SK-N-SH treated with all-trans-retinoic acid at 6 μM for 48 hours (cell line): ENCODE measurements around the gene ALPG.
"Not testable (repeated sequence)": the region's sequence is repeated elsewhere in the genome, so short reads cannot be mapped to it uniquely, and the experiment has no call there.

Source experiments
- ATAC-seq: fragments of 200-7000 bp; cut with Tn5 transposase; 3 replicates; pipeline ENCODE4 v1.9.1; 2020; ENCODE audit warnings: mild to moderate bottlenecking, moderate library complexity
- BACH2 ChIP-seq: fragments of 250-450 bp; sonication (Bioruptor Pico); IDR thresholded peaks from 2 replicates; pipeline ENCODE4 v1.9.0; 2021; ENCODE audit warnings: mild to moderate bottlenecking, borderline replicate concordance
- CSRNP3 ChIP-seq: fragments of 250-450 bp; sonication (Bioruptor Pico); IDR thresholded peaks from 2 replicates; pipeline ENCODE4 v1.5.1; 2021; ENCODE audit warnings: mild to moderate bottlenecking, moderate library complexity
- ESRRG ChIP-seq: fragments of 250-450 bp; sonication (Bioruptor Pico); IDR thresholded peaks from 2 replicates; pipeline ENCODE4 v1.6.1; 2021; ENCODE audit warnings: mild to moderate bottlenecking
- ISL1 ChIP-seq: fragments of 250-450 bp; sonication (Bioruptor Pico); IDR thresholded peaks from 2 replicates; pipeline ENCODE4 v2.1.2; 2022; ENCODE audit warnings: mild to moderate bottlenecking, moderate library complexity
- OSR1 ChIP-seq: fragments of 250-450 bp; sonication (Bioruptor Pico); IDR thresholded peaks from 2 replicates; pipeline ENCODE4 v1.8.0; 2022; ENCODE audit warnings: moderate library complexity, mild to moderate bottlenecking, inconsistent platforms
- PATZ1 ChIP-seq: fragments of 250-450 bp; sonication (Bioruptor Pico); IDR thresholded peaks from 2 replicates; pipeline ENCODE4 v1.8.0; 2020; ENCODE audit warnings: mild to moderate bottlenecking, moderate library complexity, borderline replicate concordance
- POU6F1 ChIP-seq: fragments of 250-450 bp; sonication (Bioruptor Pico); IDR thresholded peaks from 2 replicates; pipeline ENCODE4 v1.8.0; 2021; ENCODE audit warnings: low read depth, mild to moderate bottlenecking, moderate library complexity, borderline replicate concordance
- PPARA ChIP-seq: fragments of 250-450 bp; sonication (Bioruptor Pico); IDR thresholded peaks from 2 replicates; pipeline ENCODE4 v1.5.0; 2020; ENCODE audit warnings: mild to moderate bottlenecking, borderline replicate concordance
- RARB ChIP-seq: fragments of 250-450 bp; sonication (Bioruptor Pico); IDR thresholded peaks from 2 replicates; pipeline ENCODE4 v1.8.0; 2021; ENCODE audit warnings: mild to moderate bottlenecking, moderate library complexity
- SNAI2 ChIP-seq: fragments of 250-450 bp; sonication (Bioruptor Pico); IDR thresholded peaks from 2 replicates; pipeline ENCODE4 v1.5.0; 2020; ENCODE audit warnings: mild to moderate bottlenecking, moderate library complexity
- TOX ChIP-seq: fragments of 250-450 bp; sonication (Bioruptor Pico); IDR thresholded peaks from 2 replicates; pipeline ENCODE4 v1.8.0; 2021; ENCODE audit warnings: mild to moderate bottlenecking, moderate library complexity, borderline replicate concordance
- ZNF70 ChIP-seq: fragments of 450-650 bp; formaldehyde crosslinking; IDR thresholded peaks from 2 replicates; pipeline ENCODE4 v1.5.0; 2020; ENCODE audit warnings: mild to moderate bottlenecking, moderate library complexity
- ZNF8 ChIP-seq: fragments of 450-650 bp; formaldehyde crosslinking; IDR thresholded peaks from 2 replicates; pipeline ENCODE4 v1.5.0; 2020; ENCODE audit warnings: mild to moderate bottlenecking, moderate library complexity
- TF ChIP-seq, protein P1 (sequence below): fragments of 250-450 bp; sonication (Bioruptor Pico); IDR thresholded peaks from 2 replicates; pipeline ENCODE4 v1.5.1; 2020; ENCODE audit warnings: low read depth, mild to moderate bottlenecking, moderate library complexity
- TF ChIP-seq, protein P2 (sequence below): fragments of 250-450 bp; sonication (Bioruptor Pico); IDR thresholded peaks from 2 replicates; pipeline ENCODE4 v1.5.0; 2020; ENCODE audit warnings: mild to moderate bottlenecking, moderate library complexity

The ALPG gene

DNA sequence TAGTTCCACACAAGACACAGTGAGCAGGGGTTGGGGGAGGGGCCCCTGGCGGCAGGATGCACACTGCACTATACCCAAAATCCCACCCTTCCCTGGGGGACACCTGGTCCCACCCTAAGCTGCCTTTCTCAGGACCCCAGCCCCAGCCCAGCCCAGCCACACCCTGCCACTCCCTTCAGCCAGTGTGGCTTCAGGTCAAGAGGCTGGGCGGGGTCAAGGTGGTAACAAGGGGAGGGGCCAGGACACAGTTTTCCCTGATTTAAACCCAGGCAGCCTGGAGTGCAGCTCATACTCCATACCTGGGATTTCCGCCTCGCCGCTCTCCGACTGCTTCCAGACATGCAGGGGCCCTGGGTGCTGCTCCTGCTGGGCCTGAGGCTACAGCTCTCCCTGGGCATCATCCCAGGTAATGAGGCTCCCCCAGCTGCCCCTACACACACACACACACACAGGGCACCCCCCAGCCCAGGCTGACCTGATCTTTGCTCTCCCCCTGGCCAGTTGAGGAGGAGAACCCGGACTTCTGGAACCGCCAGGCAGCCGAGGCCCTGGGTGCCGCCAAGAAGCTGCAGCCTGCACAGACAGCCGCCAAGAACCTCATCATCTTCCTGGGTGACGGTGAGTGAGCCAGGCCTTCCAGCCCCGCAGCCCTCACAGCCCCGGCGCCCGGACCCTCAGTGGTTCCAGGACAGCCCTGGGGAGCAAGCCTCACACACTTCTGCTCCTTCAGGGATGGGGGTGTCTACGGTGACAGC is at the start of gene ALPG:
Gene ALPG, plus strand, starts transcription at position 289 of the 755 bp plus-strand sequence. Its CDS starts 51 bp downstream, at position 340.
- no peak for ATAC-seq
- TF ChIP-seq, protein P1, sequence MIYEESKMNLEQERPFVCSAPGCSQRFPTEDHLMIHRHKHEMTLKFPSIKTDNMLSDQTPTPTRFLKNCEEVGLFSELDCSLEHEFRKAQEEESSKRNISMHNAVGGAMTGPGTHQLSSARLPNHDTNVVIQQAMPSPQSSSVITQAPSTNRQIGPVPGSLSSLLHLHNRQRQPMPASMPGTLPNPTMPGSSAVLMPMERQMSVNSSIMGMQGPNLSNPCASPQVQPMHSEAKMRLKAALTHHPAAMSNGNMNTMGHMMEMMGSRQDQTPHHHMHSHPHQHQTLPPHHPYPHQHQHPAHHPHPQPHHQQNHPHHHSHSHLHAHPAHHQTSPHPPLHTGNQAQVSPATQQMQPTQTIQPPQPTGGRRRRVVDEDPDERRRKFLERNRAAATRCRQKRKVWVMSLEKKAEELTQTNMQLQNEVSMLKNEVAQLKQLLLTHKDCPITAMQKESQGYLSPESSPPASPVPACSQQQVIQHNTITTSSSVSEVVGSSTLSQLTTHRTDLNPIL (CRISPR knock-in tag): no peak
- TF ChIP-seq ZNF8 (no peak), ESRRG (CRISPR knock-in tag) (no peak), BACH2 (CRISPR knock-in tag) (no peak), RARB (CRISPR knock-in tag) (no peak), ZNF70 (CRISPR knock-in tag) (no peak), SNAI2 (CRISPR knock-in tag) (no peak), ISL1 (CRISPR knock-in tag) (no peak), TOX (CRISPR knock-in tag) (no peak), PPARA (CRISPR knock-in tag) (no peak)

- ATAC-seq: no peak
- TF ChIP-seq ESRRG (CRISPR knock-in tag): no peak
- TF ChIP-seq ISL1 (CRISPR knock-in tag): no peak
- TF ChIP-seq, all 23 proteins: peak for 0
Observed at GRCh38 chr2:232361646-232362045, 45.0 kb upstream of the ALPG start.

GRCh38 chr2:232362174-232362900 is 44.3 kb upstream of the ALPG start:
- TF ChIP-seq PATZ1 (CRISPR knock-in tag) (no peak), POU6F1 (CRISPR knock-in tag) (no peak), CSRNP3 (no peak), PPARA (CRISPR knock-in tag) (no peak), ZNF8 (no peak), OSR1 (CRISPR knock-in tag) (no peak), RARB (CRISPR knock-in tag) (no peak), ESRRG (CRISPR knock-in tag) (no peak)
- TF ChIP-seq, protein P2, sequence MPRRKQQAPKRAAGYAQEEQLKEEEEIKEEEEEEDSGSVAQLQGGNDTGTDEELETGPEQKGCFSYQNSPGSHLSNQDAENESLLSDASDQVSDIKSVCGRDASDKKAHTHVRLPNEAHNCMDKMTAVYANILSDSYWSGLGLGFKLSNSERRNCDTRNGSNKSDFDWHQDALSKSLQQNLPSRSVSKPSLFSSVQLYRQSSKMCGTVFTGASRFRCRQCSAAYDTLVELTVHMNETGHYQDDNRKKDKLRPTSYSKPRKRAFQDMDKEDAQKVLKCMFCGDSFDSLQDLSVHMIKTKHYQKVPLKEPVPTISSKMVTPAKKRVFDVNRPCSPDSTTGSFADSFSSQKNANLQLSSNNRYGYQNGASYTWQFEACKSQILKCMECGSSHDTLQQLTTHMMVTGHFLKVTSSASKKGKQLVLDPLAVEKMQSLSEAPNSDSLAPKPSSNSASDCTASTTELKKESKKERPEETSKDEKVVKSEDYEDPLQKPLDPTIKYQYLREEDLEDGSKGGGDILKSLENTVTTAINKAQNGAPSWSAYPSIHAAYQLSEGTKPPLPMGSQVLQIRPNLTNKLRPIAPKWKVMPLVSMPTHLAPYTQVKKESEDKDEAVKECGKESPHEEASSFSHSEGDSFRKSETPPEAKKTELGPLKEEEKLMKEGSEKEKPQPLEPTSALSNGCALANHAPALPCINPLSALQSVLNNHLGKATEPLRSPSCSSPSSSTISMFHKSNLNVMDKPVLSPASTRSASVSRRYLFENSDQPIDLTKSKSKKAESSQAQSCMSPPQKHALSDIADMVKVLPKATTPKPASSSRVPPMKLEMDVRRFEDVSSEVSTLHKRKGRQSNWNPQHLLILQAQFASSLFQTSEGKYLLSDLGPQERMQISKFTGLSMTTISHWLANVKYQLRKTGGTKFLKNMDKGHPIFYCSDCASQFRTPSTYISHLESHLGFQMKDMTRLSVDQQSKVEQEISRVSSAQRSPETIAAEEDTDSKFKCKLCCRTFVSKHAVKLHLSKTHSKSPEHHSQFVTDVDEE (CRISPR knock-in tag): no peak
- no peak for ATAC-seq

DNA sequence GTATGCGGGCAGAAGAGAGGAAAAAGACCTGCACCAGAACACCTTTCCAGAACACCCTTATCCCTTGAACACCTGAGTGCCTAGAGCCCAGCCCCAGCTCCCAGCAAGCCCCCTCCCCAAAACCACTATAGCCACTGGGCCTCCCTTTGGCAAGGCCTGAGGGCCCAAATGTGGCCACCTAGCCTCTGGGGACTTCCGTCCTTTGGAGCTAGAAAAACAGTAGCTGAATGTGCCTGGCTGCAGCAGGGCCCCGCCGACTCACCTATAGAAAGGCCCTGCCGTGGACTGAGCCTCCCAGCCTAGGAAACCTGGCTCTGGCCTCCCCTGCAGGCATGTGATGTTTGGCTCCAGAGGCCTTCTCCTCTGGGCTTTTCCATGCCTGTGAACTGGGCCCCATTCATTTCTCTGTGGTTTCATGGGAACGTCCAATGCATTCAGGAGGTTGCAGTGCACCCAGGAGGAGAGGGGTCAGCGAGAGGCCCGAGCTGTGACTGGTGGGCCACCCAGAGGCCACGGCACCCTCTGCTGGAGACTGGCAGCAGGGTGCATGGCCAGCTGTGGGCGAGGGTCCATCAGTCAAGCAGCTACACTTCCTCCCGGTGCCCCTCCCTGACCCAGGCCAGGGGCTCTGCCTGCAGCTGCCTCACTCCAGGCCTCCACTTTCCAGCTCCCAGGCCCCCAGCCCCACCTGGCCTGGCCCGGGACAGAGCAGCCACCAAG is 43.4 kb upstream of the ALPG start:
- not testable (repeated sequence) for ATAC-seq
